ENCODE results near the gene TANGO2.

GRCh38 chr22:20008221-20008995 is 12.5 kb upstream of the TANGO2 start:
- TF ChIP-seq POLR2A (IDR thresholded peaks at IDR 0.05) = no peak
- TF ChIP-seq, protein P1, sequence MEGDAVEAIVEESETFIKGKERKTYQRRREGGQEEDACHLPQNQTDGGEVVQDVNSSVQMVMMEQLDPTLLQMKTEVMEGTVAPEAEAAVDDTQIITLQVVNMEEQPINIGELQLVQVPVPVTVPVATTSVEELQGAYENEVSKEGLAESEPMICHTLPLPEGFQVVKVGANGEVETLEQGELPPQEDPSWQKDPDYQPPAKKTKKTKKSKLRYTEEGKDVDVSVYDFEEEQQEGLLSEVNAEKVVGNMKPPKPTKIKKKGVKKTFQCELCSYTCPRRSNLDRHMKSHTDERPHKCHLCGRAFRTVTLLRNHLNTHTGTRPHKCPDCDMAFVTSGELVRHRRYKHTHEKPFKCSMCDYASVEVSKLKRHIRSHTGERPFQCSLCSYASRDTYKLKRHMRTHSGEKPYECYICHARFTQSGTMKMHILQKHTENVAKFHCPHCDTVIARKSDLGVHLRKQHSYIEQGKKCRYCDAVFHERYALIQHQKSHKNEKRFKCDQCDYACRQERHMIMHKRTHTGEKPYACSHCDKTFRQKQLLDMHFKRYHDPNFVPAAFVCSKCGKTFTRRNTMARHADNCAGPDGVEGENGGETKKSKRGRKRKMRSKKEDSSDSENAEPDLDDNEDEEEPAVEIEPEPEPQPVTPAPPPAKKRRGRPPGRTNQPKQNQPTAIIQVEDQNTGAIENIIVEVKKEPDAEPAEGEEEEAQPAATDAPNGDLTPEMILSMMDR (IDR thresholded peaks at IDR 0.05) = no peak
